Transverse colon (tissue), 4 donors: ENCODE data around the gene FBXL19. TPM values are rescaled to one million over a fixed set of nuclear protein-coding genes. Genes with fewer than 3 reads are reported as not detected.

ENCODE experiments used
- DNase-seq: peaks from one replicate; pipeline ENCODE4 v3.0.0-alpha.2; 2019
- H3K27ac ChIP-seq, 4 donors: fragments of 200-600 bp; sonication (generic); 2 replicates each; pipeline ENCODE4 v1.5.1; 2016 to 2018; ENCODE audit warnings: inconsistent platforms in 4 of 4
- H3K27me3 ChIP-seq: fragments of 200-600 bp; sonication (generic); 2 replicates; pipeline ENCODE4 v1.5.1; 2017; ENCODE audit warnings: inconsistent platforms
- H3K36me3 ChIP-seq, 4 donors: fragments of 200-600 bp; sonication (generic); 2 replicates each; pipeline ENCODE4 v1.5.1; 2017 to 2019; ENCODE audit warnings: inconsistent platforms in 4 of 4
- H3K4me1 ChIP-seq, 4 donors: fragments of 200-600 bp; sonication (generic); 2 replicates each; pipeline ENCODE4 v1.5.1; 2017 to 2020; ENCODE audit warnings: inconsistent platforms in 4 of 4
- H3K4me3 ChIP-seq, 4 donors: fragments of 200-600 bp; sonication (generic); 1 replicate in 1 of 4; 2 replicates in 3 of 4; pipeline versions ENCODE4 v1.5.1 to v1.6.1; 2017 to 2019; ENCODE audit warnings: inconsistent platforms in 4 of 4
- H3K9me3 ChIP-seq, 2 donors: fragments of 200-600 bp; sonication (generic); 2 replicates each; pipeline ENCODE4 v1.5.1; 2017 to 2019; ENCODE audit warnings: inconsistent platforms in 2 of 2
- EP300 ChIP-seq: sonication (generic); formaldehyde crosslinking; IDR thresholded peaks from one replicate; pipeline ENCODE4 v1.6.1; 2017; ENCODE audit warnings: antibody characterized with exemption, low read depth
- POLR2A ChIP-seq: fragments of 450-650 bp; IDR thresholded peaks from one replicate; pipeline ENCODE4 v1.6.1; 2016; ENCODE audit warnings: antibody characterized with exemption, mild to moderate bottlenecking, moderate library complexity
- POLR2AphosphoS5 ChIP-seq, 3 donors: sonication (generic); formaldehyde crosslinking; IDR thresholded peaks; one replicate each; pipeline ENCODE4 v1.6.1; 2016; ENCODE audit warnings: antibody characterized with exemption in 3 of 3
- WGBS, 2 donors: methylation state at CpG; one replicate each; pipeline ENCODE4 v1.1.5; 2018; ENCODE audit warnings: low coverage in 1 of 2; 5-methylcytosine and 5-hydroxymethylcytosine counted together
- in situ Hi-C, 4 donors: fragments of 200-750 bp; cut with MboI; loops; one replicate each; pipeline versions ENCODE4 v1.15.0 to v1.15.1; 2017; ENCODE audit warnings: low sequenced_read_pairs in 3 of 4, low pct_ligation_motif_present in 1 of 4, low pct_unique_long_range_greater_than_20kb in 1 of 4
- intact Hi-C: fragments of 100-400 bp; cut with DNase I; formaldehyde crosslinking; loops from one replicate; pipeline ENCODE4 v1.15.1; 2023; ENCODE audit warnings: low total_unique reads
- total RNA-seq, 4 donors: library from RNA; depleted of rRNA; stranded (reverse); fragments of >200 nt; gene quantifications; one replicate each; pipeline ENCODE4 v1.1.0, GENCODE V29; 2016
- TF ChIP-seq, protein P1 (sequence below), 5 experiments: fragments of 200-600 bp in 3 of 5; fragments of 450-650 bp in 2 of 5; sonication (generic) in 3 of 5; IDR thresholded peaks; 1 replicate in 2 of 5; 2 replicates in 3 of 5; pipeline ENCODE4 v1.5.1; 2016 to 2017; ENCODE audit warnings: antibody characterized with exemption in 5 of 5, inconsistent platforms in 3 of 5, mild to moderate bottlenecking in 2 of 5, moderate library complexity in 1 of 5

FBXL19 gene
- total RNA-seq, 4 donors from 2014 or later, result 19.3 to 45.3 (median 20.3) TPM

DNA sequence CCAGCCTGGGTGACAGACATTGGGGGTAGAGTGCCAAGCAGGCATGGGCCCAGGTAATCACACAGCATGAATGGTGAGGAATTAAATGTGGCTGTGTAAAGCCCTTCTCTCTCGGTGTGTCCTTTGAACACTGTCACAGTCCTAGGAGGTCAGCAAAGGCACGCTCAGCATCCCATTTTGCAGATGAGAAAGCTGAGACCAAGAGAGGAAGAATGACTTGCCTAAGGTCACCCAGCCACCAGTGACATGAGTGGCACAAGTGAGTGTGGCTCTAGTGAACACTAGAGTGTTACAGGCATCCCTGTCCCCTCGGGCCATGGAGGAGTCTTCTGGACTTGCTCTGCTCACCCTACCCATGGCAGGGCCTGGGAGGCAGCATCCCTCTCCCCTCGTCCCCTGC lies 16.3 kb upstream of the FBXL19 start:
- no peak overlapping the region for H3K4me3 ChIP-seq
- DNase-seq, result no peak
- H3K27ac ChIP-seq, result no peak overlapping the region
- H3K4me1 ChIP-seq, result peaks cover 0 to 21% (median 7%) of the 10 kb centered on the region in 4 donors
- intact Hi-C loops (no loop called here), in situ Hi-C loops (loop anchor here in 1 of 4 donors (5.0 kb wide), 1 partner anchor 45 kb away; no protein-coding TSS in a partner anchor)
- 88% methylated on average over 4 of the region's 4 CpGs; no CpG with 5 or more reads in 1 of the 2 donors for whole genome bisulfite sequencing, 2 donors
- no peaks in the 10 kb centered on the region for H3K9me3 ChIP-seq
- H3K27me3 ChIP-seq, result no peaks in the 10 kb centered on the region
- H3K36me3 ChIP-seq, result no peaks in the 10 kb centered on the region
- TF ChIP-seq, protein P1, sequence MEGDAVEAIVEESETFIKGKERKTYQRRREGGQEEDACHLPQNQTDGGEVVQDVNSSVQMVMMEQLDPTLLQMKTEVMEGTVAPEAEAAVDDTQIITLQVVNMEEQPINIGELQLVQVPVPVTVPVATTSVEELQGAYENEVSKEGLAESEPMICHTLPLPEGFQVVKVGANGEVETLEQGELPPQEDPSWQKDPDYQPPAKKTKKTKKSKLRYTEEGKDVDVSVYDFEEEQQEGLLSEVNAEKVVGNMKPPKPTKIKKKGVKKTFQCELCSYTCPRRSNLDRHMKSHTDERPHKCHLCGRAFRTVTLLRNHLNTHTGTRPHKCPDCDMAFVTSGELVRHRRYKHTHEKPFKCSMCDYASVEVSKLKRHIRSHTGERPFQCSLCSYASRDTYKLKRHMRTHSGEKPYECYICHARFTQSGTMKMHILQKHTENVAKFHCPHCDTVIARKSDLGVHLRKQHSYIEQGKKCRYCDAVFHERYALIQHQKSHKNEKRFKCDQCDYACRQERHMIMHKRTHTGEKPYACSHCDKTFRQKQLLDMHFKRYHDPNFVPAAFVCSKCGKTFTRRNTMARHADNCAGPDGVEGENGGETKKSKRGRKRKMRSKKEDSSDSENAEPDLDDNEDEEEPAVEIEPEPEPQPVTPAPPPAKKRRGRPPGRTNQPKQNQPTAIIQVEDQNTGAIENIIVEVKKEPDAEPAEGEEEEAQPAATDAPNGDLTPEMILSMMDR (IDR thresholded peaks at IDR 0.05), result no peak
- TF ChIP-seq POLR2A, result no peak
- TF ChIP-seq POLR2AphosphoS5 (IDR thresholded peaks at IDR 0.05), result no peak
- TF ChIP-seq EP300, result no peak

DNA sequence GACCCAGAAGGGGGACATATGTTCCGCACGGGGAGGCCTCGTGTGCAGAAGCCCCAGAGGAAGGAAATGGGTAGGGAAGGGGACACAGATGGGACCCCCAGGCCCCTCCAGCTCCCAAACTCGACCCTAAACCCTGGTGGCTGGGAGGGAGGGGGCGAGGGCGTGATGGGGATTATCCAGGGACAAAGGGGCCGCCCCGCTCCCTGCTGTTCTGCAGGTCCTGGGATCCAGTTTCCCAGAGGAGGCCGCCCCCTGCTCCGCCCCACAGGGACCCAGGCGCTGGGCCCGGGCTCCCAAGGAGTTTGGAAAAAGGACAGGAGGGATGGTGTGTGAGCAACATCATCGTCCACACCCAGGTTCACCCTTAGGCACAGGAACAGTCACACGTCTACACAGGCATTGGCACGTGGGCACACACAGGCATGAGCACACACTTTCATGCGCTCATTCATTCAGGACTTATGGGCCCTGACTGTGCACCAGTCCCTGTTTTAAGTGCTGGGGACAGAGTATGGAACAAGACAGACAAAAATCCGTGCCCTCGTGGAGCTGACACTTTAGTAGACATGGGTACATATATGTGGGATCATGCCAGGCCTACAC lies 12.8 kb upstream of the FBXL19 start:
- TF ChIP-seq EP300 (no peak), POLR2A (no peak), POLR2AphosphoS5 (IDR thresholded peaks at IDR 0.05) (no peak)
- TF ChIP-seq, protein P1 (IDR thresholded peaks at IDR 0.05), result no peak
- no peaks in the 10 kb centered on the region for H3K9me3 ChIP-seq
- intact Hi-C loops, result no loop called here
- H3K4me1 ChIP-seq, result no peaks in the 10 kb centered on the region
- H3K36me3 ChIP-seq, result no peaks in the 10 kb centered on the region
- no peak for DNase-seq
- H3K27ac ChIP-seq, result no peak overlapping the region
- in situ Hi-C loops, result loop anchor here in 2 of 4 donors (10.0 kb wide), 1 partner anchor 66 kb away; no protein-coding TSS in a partner anchor
- H3K27me3 ChIP-seq, result no peaks in the 10 kb centered on the region
- H3K4me3 ChIP-seq, result no peak overlapping the region
- WGBS, 2 donors, result 75% methylated on average over 18 of the region's 18 CpGs; no CpG with 5 or more reads in 1 of the 2 donors

DNA sequence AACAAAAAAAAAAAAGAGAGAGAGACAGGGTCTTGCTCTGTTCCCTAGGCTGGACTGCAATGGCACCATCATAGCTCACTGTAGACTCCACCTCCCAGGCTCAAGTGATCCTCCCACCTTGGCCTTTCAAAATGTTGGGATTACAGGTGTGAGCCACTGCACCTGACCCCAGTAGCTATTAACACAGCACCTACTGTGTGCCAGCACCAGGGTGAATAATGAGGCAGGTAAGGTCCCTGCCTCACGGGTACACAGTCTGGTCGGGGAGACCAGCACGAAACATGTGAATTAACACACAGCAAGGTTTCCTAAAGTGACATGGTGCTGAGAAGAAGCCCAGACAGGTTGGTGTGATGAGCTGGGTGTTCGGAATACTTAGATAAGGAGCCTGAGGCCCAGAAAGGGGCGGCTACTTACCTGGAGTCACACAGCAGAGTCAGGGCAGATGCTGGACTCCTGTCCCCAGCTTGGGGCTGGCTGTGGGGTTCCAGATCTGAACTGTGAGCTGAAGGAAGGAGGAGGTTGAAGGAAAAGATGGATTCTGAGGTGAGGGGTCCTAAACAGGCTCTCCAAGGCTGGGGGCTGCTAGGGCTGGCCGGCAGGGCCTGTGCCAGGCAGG lies 10.5 kb upstream of the FBXL19 start:
- TF ChIP-seq, protein P1 (IDR thresholded peaks at IDR 0.05), result no peak
- H3K4me3 ChIP-seq, result no peak overlapping the region
- intact Hi-C loops (no loop called here), in situ Hi-C loops (loop anchor here in 2 of 4 donors (10.0 kb wide), 1 partner anchor 68 kb away; no protein-coding TSS in a partner anchor)
- no peak overlapping the region for H3K27ac ChIP-seq
- H3K27me3 ChIP-seq, result no peaks in the 10 kb centered on the region
- H3K9me3 ChIP-seq, result no peaks in the 10 kb centered on the region
- no peak for DNase-seq
- H3K4me1 ChIP-seq, result no peaks in the 10 kb centered on the region
- H3K36me3 ChIP-seq, result no peaks in the 10 kb centered on the region
- WGBS, 2 donors, result 83 to 96% methylated on average over 3 to 6 of the region's 6 CpGs

DNA sequence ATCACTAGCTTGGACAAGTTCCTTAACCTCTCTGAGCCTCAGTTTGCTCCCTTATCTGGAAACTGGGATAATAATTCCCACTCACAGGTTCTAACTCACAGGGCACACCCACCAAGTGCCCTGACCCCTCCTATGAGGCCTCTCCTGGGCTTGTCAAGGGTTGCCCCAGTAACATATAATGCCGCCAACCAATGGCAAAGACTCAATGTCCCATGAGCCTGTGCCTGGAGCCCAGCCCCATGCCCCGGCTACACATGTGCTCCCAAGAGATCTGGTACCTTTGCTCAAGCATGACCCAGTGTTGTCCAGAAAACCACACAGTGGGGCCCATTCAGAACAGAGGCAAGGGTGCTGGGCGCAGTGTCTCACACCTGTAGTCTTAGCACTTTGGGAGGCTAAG lies 8.5 kb upstream of the FBXL19 start:
- DNase-seq, result no peak
- Histone ChIP-seq H3K9me3 (no peaks in the 10 kb centered on the region), H3K4me1 (no peaks in the 10 kb centered on the region), H3K27me3 (no peaks in the 10 kb centered on the region), H3K27ac (no peak overlapping the region), H3K4me3 (no peak overlapping the region), H3K36me3 (no peaks in the 10 kb centered on the region)
- WGBS, 2 donors, result 94% methylated on average over 3 of the region's 3 CpGs; no CpG with 5 or more reads in 1 of the 2 donors
- TF ChIP-seq, protein P1 (IDR thresholded peaks at IDR 0.05), result no peak
- TF ChIP-seq POLR2A, result no peak
- TF ChIP-seq POLR2AphosphoS5 (IDR thresholded peaks at IDR 0.05), result no peak
- no peak for TF ChIP-seq EP300
- intact Hi-C loops (loop anchor here (5.0 kb wide), 1 partner anchor 68 kb away; no protein-coding TSS in a partner anchor), in situ Hi-C loops (loop anchor here in 3 of 4 donors (5.0 to 10.0 kb wide), 2 partner anchors 68 to 70 kb away; no protein-coding TSS in a partner anchor)
